Esophagus squamous epithelium (tissue), 5 donors: ENCODE measurements around the gene CDK6. TPM values are rescaled to one million over a fixed set of nuclear protein-coding genes. Genes with fewer than 3 reads are reported as not detected.
A peak's percentile ranks its signal among the peaks of the same experiment; 100 is the strongest.

Experiments used
- DNase-seq: peaks from one replicate; lab custom pipeline; 2025; lab: John Stamatoyannopoulos, UW
- H3K27ac ChIP-seq, 4 donors: fragments of 200-600 bp; sonication (generic); one replicate each; pipeline ENCODE4 v1.5.1; 2016 to 2019; ENCODE audit warnings: mild to moderate bottlenecking in 1 of 4
- H3K27me3 ChIP-seq, 4 donors: fragments of 200-600 bp; sonication (generic); 1 replicate in 3 of 4; 2 replicates in 1 of 4; pipeline versions ENCODE4 v1.5.1 to v1.6.0; 2017 to 2021; ENCODE audit warnings: antibody characterized with exemption in 1 of 4
- H3K36me3 ChIP-seq, 3 donors: fragments of 200-600 bp; sonication (generic); one replicate each; pipeline ENCODE4 v1.5.1; 2016 to 2019
- H3K4me1 ChIP-seq, 3 donors: fragments of 200-600 bp; sonication (generic); one replicate each; pipeline ENCODE4 v1.5.1; 2017 to 2019
- H3K4me3 ChIP-seq, 4 donors: fragments of 200-600 bp; sonication (generic); 1 replicate in 3 of 4; 2 replicates in 1 of 4; pipeline ENCODE4 v1.5.1; 2016 to 2019; ENCODE audit warnings: mild to moderate bottlenecking in 2 of 4, moderate library complexity in 1 of 4
- H3K9me3 ChIP-seq, 3 donors: fragments of 200-600 bp; sonication (generic); one replicate each; pipeline ENCODE4 v1.5.1; 2016 to 2019
- POLR2A ChIP-seq, 4 donors: fragments of 450-650 bp; IDR thresholded peaks; one replicate each; pipeline ENCODE4 v1.6.1; 2017; ENCODE audit warnings: antibody characterized with exemption in 4 of 4, mild to moderate bottlenecking in 4 of 4, moderate library complexity in 3 of 4
- WGBS, 2 donors: methylation state at CpG; one replicate each; pipeline ENCODE4 v1.1.5; 2018; 5-methylcytosine and 5-hydroxymethylcytosine counted together
- intact Hi-C: fragments of 100-400 bp; cut with DNase I; formaldehyde crosslinking; loops from one replicate; pipeline ENCODE4 v1.15.0; 2022
- total RNA-seq, 4 donors: library from RNA; depleted of rRNA; stranded (reverse); fragments of >200 nt; gene quantifications; one replicate each; pipeline ENCODE4 v1.1.0, GENCODE V29; 2016
- TF ChIP-seq, protein P1 (sequence below), 6 experiments: fragments of 450-650 bp in 4 of 6; fragments of 200-600 bp in 2 of 6; sonication (generic) in 2 of 6; IDR thresholded peaks; one replicate each; pipeline ENCODE4 v1.5.1; 2016 to 2019; ENCODE audit warnings: antibody characterized with exemption in 6 of 6, mild to moderate bottlenecking in 4 of 6, moderate library complexity in 4 of 6
- donor health status: DM: yes; HTN: yes; CAD: no.

Gene CDK6
- total RNA-seq, 4 donors from 2014 or later = 15.6 to 59.2 (median 32.4) TPM

DNA sequence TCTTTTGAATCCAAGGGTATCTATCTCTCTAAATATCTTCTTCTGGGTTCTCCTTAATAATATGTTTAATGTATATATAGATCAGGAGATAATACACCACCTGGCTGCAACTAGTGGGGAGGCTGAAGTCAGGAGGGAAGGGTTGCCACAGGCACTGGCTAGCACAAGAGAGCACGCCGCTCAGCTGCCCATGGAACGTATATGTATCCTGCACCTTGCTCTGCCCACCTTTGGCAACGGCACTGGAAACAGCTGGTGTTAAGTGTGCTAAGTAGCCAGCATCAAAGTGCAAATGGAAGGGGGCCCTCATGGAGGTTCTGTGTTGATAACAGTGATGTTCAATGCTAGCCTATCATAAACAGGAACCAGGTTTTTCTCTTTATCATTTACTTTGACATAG lies 196.4 kb downstream of the CDK6 start:
- TF ChIP-seq, protein P1, sequence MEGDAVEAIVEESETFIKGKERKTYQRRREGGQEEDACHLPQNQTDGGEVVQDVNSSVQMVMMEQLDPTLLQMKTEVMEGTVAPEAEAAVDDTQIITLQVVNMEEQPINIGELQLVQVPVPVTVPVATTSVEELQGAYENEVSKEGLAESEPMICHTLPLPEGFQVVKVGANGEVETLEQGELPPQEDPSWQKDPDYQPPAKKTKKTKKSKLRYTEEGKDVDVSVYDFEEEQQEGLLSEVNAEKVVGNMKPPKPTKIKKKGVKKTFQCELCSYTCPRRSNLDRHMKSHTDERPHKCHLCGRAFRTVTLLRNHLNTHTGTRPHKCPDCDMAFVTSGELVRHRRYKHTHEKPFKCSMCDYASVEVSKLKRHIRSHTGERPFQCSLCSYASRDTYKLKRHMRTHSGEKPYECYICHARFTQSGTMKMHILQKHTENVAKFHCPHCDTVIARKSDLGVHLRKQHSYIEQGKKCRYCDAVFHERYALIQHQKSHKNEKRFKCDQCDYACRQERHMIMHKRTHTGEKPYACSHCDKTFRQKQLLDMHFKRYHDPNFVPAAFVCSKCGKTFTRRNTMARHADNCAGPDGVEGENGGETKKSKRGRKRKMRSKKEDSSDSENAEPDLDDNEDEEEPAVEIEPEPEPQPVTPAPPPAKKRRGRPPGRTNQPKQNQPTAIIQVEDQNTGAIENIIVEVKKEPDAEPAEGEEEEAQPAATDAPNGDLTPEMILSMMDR (IDR thresholded peaks at IDR 0.05) = no peak
- TF ChIP-seq POLR2A (IDR thresholded peaks at IDR 0.05) = no peak
- H3K36me3 ChIP-seq = no peaks in the 10 kb centered on the region
- H3K4me3 ChIP-seq = no peak overlapping the region
- no peaks in the 10 kb centered on the region for H3K9me3 ChIP-seq
- H3K27ac ChIP-seq = no peak overlapping the region
- H3K4me1 ChIP-seq = peaks cover 6 to 37% (median 19%) of the 10 kb centered on the region in 3 donors
- 78 to 88% methylated on average over 4 of the region's 4 CpGs for WGBS, 2 donors
- intact Hi-C loops = no loop called here
- DNase-seq = no peak
- no peaks in the 10 kb centered on the region for H3K27me3 ChIP-seq

DNA sequence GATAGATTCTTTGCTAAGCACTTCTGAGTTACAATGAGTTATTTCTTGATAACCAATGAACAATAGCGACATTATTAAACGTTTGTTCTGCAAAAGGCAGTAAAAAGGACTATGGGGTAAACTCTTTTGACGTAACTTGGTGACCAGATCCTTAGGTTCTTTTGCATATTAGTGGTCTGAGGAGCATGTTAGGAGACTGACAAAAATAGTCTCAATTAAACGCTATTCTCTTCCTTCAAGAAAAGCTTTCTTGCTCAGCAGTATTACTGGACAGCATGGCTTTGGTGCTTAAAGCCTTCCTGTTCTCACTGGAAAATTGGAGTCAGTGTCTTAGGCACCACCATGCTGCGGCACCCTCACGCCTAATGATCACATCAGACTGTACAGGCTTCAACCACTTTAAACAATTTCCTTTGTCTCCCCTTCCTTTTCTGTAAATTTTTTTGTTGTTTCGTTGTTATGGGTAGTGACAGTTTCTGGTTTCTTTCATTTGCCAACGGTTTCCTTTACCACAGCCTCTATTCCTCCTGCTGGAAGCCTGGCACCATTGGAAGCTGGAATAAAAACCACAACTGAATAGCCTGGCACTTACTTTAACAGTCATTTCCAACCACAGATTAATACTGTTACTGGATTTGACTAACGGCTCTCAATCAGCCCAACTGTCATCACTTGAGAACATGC lies 197.0 kb downstream of the CDK6 start:
- 55 to 79% methylated on average over 9 of the region's 9 CpGs for WGBS, 2 donors
- Histone ChIP-seq H3K4me3 (no peak overlapping the region), H3K27ac (no peak overlapping the region), H3K9me3 (no peaks in the 10 kb centered on the region), H3K36me3 (no peaks in the 10 kb centered on the region), H3K27me3 (no peaks in the 10 kb centered on the region), H3K4me1 (peaks cover 10 to 37% (median 19%) of the 10 kb centered on the region in 3 donors)
- no peak for DNase-seq
- TF ChIP-seq, protein P1 (IDR thresholded peaks at IDR 0.05) = no peak
- TF ChIP-seq POLR2A (IDR thresholded peaks at IDR 0.05) = no peak
- intact Hi-C loops = no loop called here

DNA sequence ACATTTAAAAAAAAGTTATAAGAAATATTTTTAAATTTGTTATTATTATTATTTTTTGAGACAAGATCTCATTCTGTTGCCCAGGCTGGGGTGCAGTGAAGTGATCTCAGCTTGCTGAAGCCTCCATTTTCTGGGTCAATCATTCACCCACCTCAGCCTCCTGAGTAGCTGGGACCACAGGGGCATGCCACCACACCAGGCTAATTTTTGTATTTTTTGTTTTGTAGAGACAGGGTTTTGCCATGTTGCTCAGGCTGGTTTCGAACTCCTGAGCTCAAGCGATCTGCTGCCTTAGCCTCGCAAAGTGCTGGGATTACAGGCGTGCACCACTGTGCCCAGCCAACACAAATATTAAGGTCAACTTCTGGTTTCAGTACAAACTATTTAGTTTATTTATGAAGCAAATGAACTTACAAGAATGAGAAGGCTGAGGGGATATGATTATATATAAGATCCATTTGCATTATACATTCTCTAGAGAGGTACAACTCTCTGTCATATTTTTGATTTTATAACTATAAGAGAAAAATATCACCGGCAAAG lies 200.3 kb downstream of the CDK6 start:
- WGBS, 2 donors = 80 to 98% methylated on average over 5 of the region's 5 CpGs
- intact Hi-C loops = no loop called here
- TF ChIP-seq, protein P1 (IDR thresholded peaks at IDR 0.05) = no peak
- no peak for TF ChIP-seq POLR2A (IDR thresholded peaks at IDR 0.05)
- DNase-seq = no peak
- Histone ChIP-seq H3K27ac (peak overlapping the region in 2 of 4 donors; percentile 9 to 81), H3K27me3 (no peaks in the 10 kb centered on the region), H3K9me3 (no peaks in the 10 kb centered on the region), H3K36me3 (no peaks in the 10 kb centered on the region), H3K4me3 (no peak overlapping the region), H3K4me1 (peaks cover 14 to 48% (median 38%) of the 10 kb centered on the region in 3 donors)

DNA sequence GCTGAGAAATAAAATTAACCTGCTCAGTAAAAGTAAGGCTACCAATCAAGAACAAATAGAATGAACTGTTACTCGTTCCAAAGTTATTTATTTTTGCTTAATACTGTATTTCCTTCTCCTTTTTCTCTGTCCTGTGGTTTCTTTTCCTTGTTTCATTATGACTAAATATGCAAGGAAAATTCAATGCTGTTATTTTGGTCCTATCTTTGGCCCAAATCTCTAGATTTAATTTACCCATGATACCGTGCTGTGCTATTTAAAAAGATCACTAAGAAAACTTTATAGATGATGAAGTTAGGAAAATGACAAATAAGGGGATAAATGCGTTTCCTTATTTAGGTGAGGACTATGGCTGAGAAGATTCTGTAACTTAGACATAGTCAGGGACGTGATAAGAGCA lies 200.8 kb downstream of the CDK6 start:
- H3K36me3 ChIP-seq = no peaks in the 10 kb centered on the region
- intact Hi-C loops = no loop called here
- no peak overlapping the region for H3K4me3 ChIP-seq
- no peaks in the 10 kb centered on the region for H3K9me3 ChIP-seq
- no peaks in the 10 kb centered on the region for H3K27me3 ChIP-seq
- TF ChIP-seq, protein P1 (IDR thresholded peaks at IDR 0.05) = no peak
- TF ChIP-seq POLR2A (IDR thresholded peaks at IDR 0.05) = no peak
- DNase-seq = no peak
- H3K4me1 ChIP-seq = peaks cover 14 to 48% (median 38%) of the 10 kb centered on the region in 3 donors
- 45 to 54% methylated on average over 4 of the region's 4 CpGs for WGBS, 2 donors
- peak overlapping the region; percentile 55 to 81 (median 80) for H3K27ac ChIP-seq

DNA sequence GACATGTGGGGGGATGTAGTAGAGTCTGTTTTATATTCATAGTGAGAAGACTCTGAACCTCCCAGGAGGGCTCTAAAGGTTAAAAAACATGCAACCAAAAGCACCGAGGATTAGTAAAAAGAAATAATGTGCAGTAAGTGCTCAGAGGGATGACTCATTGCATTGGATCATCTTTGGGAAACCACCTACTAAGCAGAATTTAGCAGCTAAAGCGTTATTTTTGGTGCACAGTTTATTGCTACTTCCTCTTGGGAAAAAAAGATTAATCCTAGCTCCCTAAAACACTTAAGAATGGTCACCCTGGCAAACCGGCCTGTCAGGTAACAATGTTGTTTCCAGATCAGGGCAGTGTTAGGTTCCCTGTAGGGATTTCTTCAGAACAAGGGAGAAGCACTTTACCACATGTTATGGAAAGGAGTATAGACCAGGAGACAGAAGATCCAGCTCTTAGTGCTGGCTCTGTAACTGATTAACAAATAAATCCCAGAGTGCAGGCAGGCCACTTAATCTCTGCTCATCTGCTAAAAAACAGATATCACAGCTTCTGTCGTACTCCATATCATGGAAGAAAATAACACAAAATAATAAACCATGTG lies 201.4 kb downstream of the CDK6 start:
- Histone ChIP-seq H3K9me3 (no peaks in the 10 kb centered on the region), H3K36me3 (no peaks in the 10 kb centered on the region), H3K4me1 (peaks cover 14 to 48% (median 38%) of the 10 kb centered on the region in 3 donors), H3K4me3 (no peak overlapping the region), H3K27me3 (no peaks in the 10 kb centered on the region), H3K27ac (peak overlapping the region; percentile 55 to 81 (median 80))
- no peak for DNase-seq
- TF ChIP-seq, protein P1 (IDR thresholded peaks at IDR 0.05) = no peak
- no peak for TF ChIP-seq POLR2A (IDR thresholded peaks at IDR 0.05)
- 11 to 14% methylated on average over 4 of the region's 4 CpGs for WGBS, 2 donors
- intact Hi-C loops = no loop called here
